Heart left ventricle (tissue), 16 donors: ENCODE data around the gene FAM170B. TPM values are rescaled to one million over a fixed set of nuclear protein-coding genes. Genes with fewer than 3 reads are reported as not detected.

Experiments used
- ATAC-seq, 4 donors: fragments of 200-7000 bp; cut with Tn5 transposase; one replicate each; pipeline ENCODE4 v1.9.1; 2020 to 2022; ENCODE audit warnings: moderate library complexity in 4 of 4, mild to moderate bottlenecking in 3 of 4, moderate number of reproducible peaks in 1 of 4
- DNase-seq, 5 donors: peaks; one replicate each; pipeline ENCODE4 v3.0.0-alpha.2; 2020
- H3K27ac ChIP-seq, 12 donors: fragments of 200-600 bp; sonication (generic) in 4 of 12; one replicate each; pipeline versions ENCODE4 v1.5.0 to v1.8.0; 2016 to 2022; ENCODE audit warnings: mild to moderate bottlenecking in 2 of 12
- H3K27me3 ChIP-seq, 9 donors: fragments of 200-600 bp; sonication (generic) in 2 of 9; one replicate each; pipeline versions ENCODE4 v1.5.1 to v1.8.0; 2016 to 2022; ENCODE audit warnings: mild to moderate bottlenecking in 3 of 9
- H3K36me3 ChIP-seq, 9 donors: fragments of 200-600 bp; sonication (generic) in 2 of 9; one replicate each; pipeline versions ENCODE4 v1.5.0 to v1.8.0; 2018 to 2022; ENCODE audit warnings: mild to moderate bottlenecking in 2 of 9
- H3K4me1 ChIP-seq, 12 donors: fragments of 200-600 bp; sonication (generic) in 4 of 12; one replicate each; pipeline versions ENCODE4 v1.5.0 to v1.8.0; 2016 to 2022; ENCODE audit warnings: mild to moderate bottlenecking in 3 of 12
- H3K4me3 ChIP-seq, 12 donors: fragments of 200-600 bp; sonication (generic) in 4 of 12; one replicate each; pipeline versions ENCODE4 v1.5.0 to v1.8.0; 2017 to 2022; ENCODE audit warnings: mild to moderate bottlenecking in 9 of 12, moderate library complexity in 4 of 12
- H3K9me3 ChIP-seq, 12 donors: fragments of 200-600 bp; sonication (generic) in 4 of 12; one replicate each; pipeline versions ENCODE4 v1.5.0 to v1.8.0; 2016 to 2022; ENCODE audit warnings: mild to moderate bottlenecking in 1 of 12
- POLR2A ChIP-seq, 2 donors: fragments of 450-650 bp; IDR thresholded peaks; one replicate each; pipeline ENCODE4 v1.6.1; 2017; ENCODE audit warnings: antibody characterized with exemption in 2 of 2, mild to moderate bottlenecking in 2 of 2, moderate library complexity in 2 of 2
- WGBS, 4 donors: extraction: QIAGEN DNeasy Blood & Tissue Kit in 2 of 4; methylation state at CpG; one replicate each; pipeline versions ENCODE4 v1.1.5 to v1.1.7; 2013 to 2018; 5-methylcytosine and 5-hydroxymethylcytosine counted together
- intact Hi-C, 10 donors: fragments of 100-400 bp; cut with DNase I; formaldehyde crosslinking; loops; one replicate each; pipeline versions ENCODE4 v1.11.1 to v1.14.2; 2022
- polyA plus RNA-seq, 2 donors: library from polyadenylated mRNA; stranded (reverse); fragments of 200-250 nt; gene quantifications; one replicate each; pipeline ENCODE4 v1.2.3, GENCODE V29; 2013
- total RNA-seq, 9 donors: library from RNA; depleted of rRNA in 2 of 9; stranded (reverse); fragments of >200 nt in 2 of 9; fragmentation: NEBNext Ultra II Directional in 3 of 9; extraction: Animal tissue kit (Norgen Biotek cat#: 25700) in 3 of 9; gene quantifications; one replicate each; pipeline versions ENCODE4 v1.1.0 to v1.2.4, GENCODE V29; 2016 to 2023
- TF ChIP-seq, protein P1 (sequence below), 12 donors: fragments of 200-600 bp; sonication (generic) in 4 of 12; IDR thresholded peaks; one replicate each; pipeline versions ENCODE4 v1.5.0 to v1.8.0; 2018 to 2022; ENCODE audit warnings: antibody characterized with exemption in 12 of 12, mild to moderate bottlenecking in 5 of 12
- donor health status: ischemic (EF 13 %, LVEDD 7.1; RV severe dilation, severe dysfunction).
- donor health status: healthy with polysubstance abuse.
- donor health status: DM: no; HTN: yes; CAD: no.
- donor health status: DM: no; HTN: no; CAD: no.
- donor health status: ischemic (EF 25% LVEDD 6.9; RV normal size, moderate dysfunction).
- donor health status: ischemic (EF 25% LVEDD 5.7; RV mildly dilated, moderate dysfunction).
- donor health status: healthy.
- donor health status: DM: yes; HTN: yes; CAD: no.
- donor health status: ischemic (EF 35%, LVEDD 5.7; RV mildly dilated, moderate dysfunction).
- donor health status: nonischemic (EF 11% LVEDD 7.7; RV severe dilation, severe dysfunction).
- donor health status: DM: yes; HTN: yes; CAD: no.
- donor health status: PGD.
- donor health status: ischemic (EF 29% LVEDD 5.4; RV normal size, mild dysfunction).
- donor health status: nonischemic (EF 23%, LVEDD 6.1; RV moderate dilation, normal function).

FAM170B gene
- total and polyA plus RNA-seq, 11 donors = not detected

DNA sequence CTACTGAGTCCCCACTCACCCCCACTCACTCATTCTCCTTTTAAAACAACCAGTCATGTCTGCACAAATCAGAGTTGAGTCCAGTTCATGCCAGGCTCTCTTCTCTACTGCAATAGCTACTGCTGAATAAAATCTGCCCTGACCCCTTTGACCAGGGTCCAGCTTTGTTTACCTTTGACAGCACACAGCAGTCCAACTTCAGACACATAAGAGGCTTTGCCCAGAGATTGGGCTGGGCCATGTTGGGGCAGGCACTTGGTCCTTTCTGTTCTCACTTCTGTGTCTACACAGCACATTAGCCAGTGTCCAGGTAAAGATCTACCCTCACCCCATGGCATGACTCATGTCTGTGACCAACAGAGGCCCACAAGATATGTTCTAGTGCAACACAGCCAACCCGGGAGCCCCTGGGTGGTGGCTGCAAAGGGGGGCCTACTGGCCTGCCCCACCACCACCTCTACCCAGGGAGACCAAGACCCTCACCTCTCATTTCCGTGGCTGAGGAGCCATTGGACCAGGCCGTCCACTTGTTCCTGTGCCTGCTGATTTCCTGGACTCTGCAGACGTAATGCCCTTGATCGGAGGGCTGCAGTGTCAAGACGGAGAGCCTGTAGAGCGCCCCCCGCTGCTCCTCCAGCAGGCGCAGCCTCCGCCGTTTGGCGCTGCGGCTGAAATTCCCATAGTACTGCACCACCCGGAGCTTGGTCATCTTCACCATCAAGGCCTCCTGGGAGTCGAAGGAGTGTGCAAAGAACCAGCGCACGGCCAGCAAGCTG lies 26.5 kb downstream of the FAM170B start:
- 87 to 98% (median 95%) methylated on average over 3 to 17 of the region's 17 CpGs for WGBS, 4 donors
- H3K9me3 ChIP-seq = no peaks in the 10 kb centered on the region
- ATAC-seq (no peak), DNase-seq (no peak)
- H3K4me1 ChIP-seq = peaks cover 7 to 86% (median 68%) of the 10 kb centered on the region in 12 donors
- peak overlapping the region in 6 of 12 donors; percentile 0 to 56 (median 30) for H3K27ac ChIP-seq
- no peaks in the 10 kb centered on the region for H3K27me3 ChIP-seq
- no peak overlapping the region for H3K4me3 ChIP-seq
- peaks cover 0 to 12% (median 0%) of the 10 kb centered on the region in 9 donors for H3K36me3 ChIP-seq
- intact Hi-C loops = loop anchor here in 1 of 10 donors (5.0 kb wide), 1 partner anchor 125 kb away; no protein-coding TSS in a partner anchor
- TF ChIP-seq, protein P1, sequence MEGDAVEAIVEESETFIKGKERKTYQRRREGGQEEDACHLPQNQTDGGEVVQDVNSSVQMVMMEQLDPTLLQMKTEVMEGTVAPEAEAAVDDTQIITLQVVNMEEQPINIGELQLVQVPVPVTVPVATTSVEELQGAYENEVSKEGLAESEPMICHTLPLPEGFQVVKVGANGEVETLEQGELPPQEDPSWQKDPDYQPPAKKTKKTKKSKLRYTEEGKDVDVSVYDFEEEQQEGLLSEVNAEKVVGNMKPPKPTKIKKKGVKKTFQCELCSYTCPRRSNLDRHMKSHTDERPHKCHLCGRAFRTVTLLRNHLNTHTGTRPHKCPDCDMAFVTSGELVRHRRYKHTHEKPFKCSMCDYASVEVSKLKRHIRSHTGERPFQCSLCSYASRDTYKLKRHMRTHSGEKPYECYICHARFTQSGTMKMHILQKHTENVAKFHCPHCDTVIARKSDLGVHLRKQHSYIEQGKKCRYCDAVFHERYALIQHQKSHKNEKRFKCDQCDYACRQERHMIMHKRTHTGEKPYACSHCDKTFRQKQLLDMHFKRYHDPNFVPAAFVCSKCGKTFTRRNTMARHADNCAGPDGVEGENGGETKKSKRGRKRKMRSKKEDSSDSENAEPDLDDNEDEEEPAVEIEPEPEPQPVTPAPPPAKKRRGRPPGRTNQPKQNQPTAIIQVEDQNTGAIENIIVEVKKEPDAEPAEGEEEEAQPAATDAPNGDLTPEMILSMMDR (IDR thresholded peaks at IDR 0.05) = no peak
- no peak for TF ChIP-seq POLR2A (IDR thresholded peaks at IDR 0.05)

DNA sequence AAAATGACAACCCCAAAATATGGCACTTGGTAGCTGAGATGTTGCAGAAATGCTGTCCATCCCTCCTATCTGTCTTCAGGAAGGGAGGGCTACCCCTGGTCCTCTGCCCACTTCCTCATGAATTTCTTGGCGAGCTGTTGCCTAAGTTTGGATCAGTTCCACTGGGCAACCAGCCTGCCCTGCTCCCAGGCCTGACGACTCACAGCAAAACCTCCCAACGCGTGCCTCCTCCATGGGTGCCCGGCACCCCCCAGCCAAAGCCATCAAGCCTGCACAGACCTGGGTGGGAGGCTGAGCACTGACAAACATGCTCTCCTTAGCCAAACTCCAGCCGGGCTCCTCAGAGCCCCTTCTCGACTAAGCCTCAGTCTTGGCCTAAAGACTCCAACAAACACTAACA lies 27.4 kb downstream of the FAM170B start:
- ATAC-seq = peak in 3 of 4 donors; percentile 11 to 40 (median 29)
- no peaks in the 10 kb centered on the region for H3K9me3 ChIP-seq
- peak; percentile 48 to 70 (median 58) for DNase-seq
- TF ChIP-seq POLR2A (IDR thresholded peaks at IDR 0.05) = no peak
- TF ChIP-seq, protein P1 (IDR thresholded peaks at IDR 0.05) = no peak
- peaks cover 7 to 80% (median 60%) of the 10 kb centered on the region in 12 donors for H3K4me1 ChIP-seq
- no peak overlapping the region for H3K4me3 ChIP-seq
- H3K27ac ChIP-seq = peak overlapping the region in 10 of 12 donors; percentile 0 to 56 (median 23)
- peaks cover 0 to 12% (median 0%) of the 10 kb centered on the region in 9 donors for H3K36me3 ChIP-seq
- intact Hi-C loops = loop anchor here in 1 of 10 donors (5.0 kb wide), 1 partner anchor 124 kb away; no protein-coding TSS in a partner anchor
- 25 to 31% (median 27%) methylated on average over 7 of the region's 7 CpGs for WGBS, 4 donors
- H3K27me3 ChIP-seq = no peaks in the 10 kb centered on the region

DNA sequence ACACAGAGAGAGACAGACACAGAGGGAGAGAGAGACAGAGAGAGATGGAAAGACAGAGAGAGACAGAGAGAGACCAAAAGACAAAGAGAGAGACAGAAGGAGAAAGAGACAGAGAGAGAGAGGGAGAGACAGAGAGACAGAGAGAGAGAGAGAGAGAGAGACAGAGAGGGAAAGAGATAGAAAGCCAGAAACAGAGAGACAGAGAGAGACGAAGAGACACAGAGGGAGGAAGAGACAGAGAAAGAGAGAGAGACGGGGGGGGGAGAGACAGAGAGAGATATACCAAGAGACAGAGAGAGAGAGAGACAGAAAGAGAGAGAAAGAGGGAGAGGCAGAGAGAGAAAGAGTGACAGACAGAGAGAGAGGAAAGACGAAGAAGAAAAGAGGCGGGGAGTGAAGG lies 28.7 kb downstream of the FAM170B start:
- intact Hi-C loops = loop anchor here in 1 of 10 donors (5.0 kb wide), 1 partner anchor 123 kb away; no protein-coding TSS in a partner anchor
- no peak for ATAC-seq
- H3K27me3 ChIP-seq = no peaks in the 10 kb centered on the region
- H3K36me3 ChIP-seq = peaks cover 0 to 12% (median 0%) of the 10 kb centered on the region in 9 donors
- H3K27ac ChIP-seq = peak overlapping the region in 3 of 12 donors; percentile 13 to 46 (median 37)
- no peak overlapping the region for H3K4me3 ChIP-seq
- DNase-seq = no peak
- TF ChIP-seq, protein P1 (IDR thresholded peaks at IDR 0.05) = no peak
- no peak for TF ChIP-seq POLR2A (IDR thresholded peaks at IDR 0.05)
- no peaks in the 10 kb centered on the region for H3K9me3 ChIP-seq
- peaks cover 4 to 67% (median 47%) of the 10 kb centered on the region in 12 donors for H3K4me1 ChIP-seq
- WGBS, 4 donors = 84 to 89% (median 88%) methylated on average over 4 of the region's 4 CpGs

DNA sequence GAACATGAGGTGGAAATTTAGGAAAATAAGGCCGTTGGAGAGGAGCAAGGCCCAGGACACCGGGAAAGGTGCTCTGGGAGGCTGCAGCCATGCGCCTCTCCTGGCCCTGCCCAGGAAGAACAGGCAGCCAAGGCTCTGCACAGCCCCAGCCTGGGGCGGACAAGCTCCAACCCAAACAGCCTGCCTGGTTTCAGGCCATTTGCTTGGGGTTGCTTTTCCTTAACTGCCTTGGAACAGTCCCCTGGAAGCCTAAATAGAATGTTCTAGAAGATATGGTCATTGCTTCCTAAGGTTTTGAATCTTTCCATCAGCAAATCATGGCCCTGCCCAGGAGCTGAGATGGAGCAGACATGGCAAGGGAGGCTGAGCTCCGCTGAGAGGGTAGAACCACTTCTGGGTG lies 29.5 kb downstream of the FAM170B start:
- TF ChIP-seq, protein P1 (IDR thresholded peaks at IDR 0.05) = no peak
- TF ChIP-seq POLR2A (IDR thresholded peaks at IDR 0.05) = no peak
- ATAC-seq (peak; percentile 26 to 68 (median 65)), DNase-seq (no peak)
- intact Hi-C loops = no loop called here
- peaks cover 0 to 12% (median 0%) of the 10 kb centered on the region in 9 donors for H3K36me3 ChIP-seq
- H3K9me3 ChIP-seq = no peaks in the 10 kb centered on the region
- 54 to 80% (median 76%) methylated on average over 5 of the region's 5 CpGs for WGBS, 4 donors
- no peak overlapping the region for H3K4me3 ChIP-seq
- H3K27me3 ChIP-seq = no peaks in the 10 kb centered on the region
- H3K27ac ChIP-seq = peak overlapping the region in 6 of 12 donors; percentile 9 to 46 (median 29)
- H3K4me1 ChIP-seq = peaks cover 2 to 60% (median 40%) of the 10 kb centered on the region in 12 donors
